ENCODE data around the gene LRRFIP2. TPM values are rescaled to one million over a fixed set of nuclear protein-coding genes. Genes with fewer than 3 reads are reported as not detected.

LRRFIP2 gene
- total and polyA plus RNA-seq, 2 donors (not counting 1 experiment from before 2014, with no cell fraction given): 83.7 to 149 TPM

- TF ChIP-seq CTCF (conservative IDR thresholded peaks at IDR 0.05 in 1 of 2, IDR thresholded peaks at IDR 0.05 in 1 of 2; ENCODE audit: low read depth in 1 of 2, low read length in 2 of 2): no peak
- TF ChIP-seq EZH2 (IDR thresholded peaks at IDR 0.05; ENCODE audit: low read length, missing control alignments): no peak
- no peak for DNase-seq (ENCODE audit: low read depth in 2 of 2)
- Histone ChIP-seq H4K20me1 (ENCODE audit: control insufficient read depth, extremely low read depth, insufficient read depth, low read length) (no peaks in the 10 kb centered on the region), H3K4me2 (ENCODE audit: extremely low read depth, insufficient read depth, low read length) (no peak overlapping the region), H3K27me3 (ENCODE audit: control insufficient read depth, insufficient read depth, low read length) (no peaks in the 10 kb centered on the region), H3K9ac (ENCODE audit: insufficient read depth, low read length) (no peak overlapping the region), H3K79me2 (ENCODE audit: control insufficient read depth, insufficient read depth, low read length) (no peaks in the 10 kb centered on the region), H3K36me3 (ENCODE audit: control insufficient read depth, insufficient read depth, low read length) (peaks cover 11% of the 10 kb centered on the region), H3K27ac (ENCODE audit: insufficient read depth, low read length) (no peak overlapping the region), H3K4me3 (replicated peaks in 1 of 4; ENCODE audit: control extremely low read depth in 1 of 4, insufficient read depth in 1 of 4, low read depth in 3 of 4, low read length in 4 of 4) (no peak overlapping the region), H3K4me1 (ENCODE audit: control insufficient read depth, extremely low read depth, insufficient read depth, low read length) (peaks cover 2% of the 10 kb centered on the region), H3K9me3 (ENCODE audit: control insufficient read depth, insufficient read depth, low read depth, low read length) (no peaks in the 10 kb centered on the region), H2AFZ (ENCODE audit: low read length) (no peak overlapping the region)
Observed at GRCh38 chr3:37068031-37068430, 106.4 kb downstream of the LRRFIP2 start.

DNA sequence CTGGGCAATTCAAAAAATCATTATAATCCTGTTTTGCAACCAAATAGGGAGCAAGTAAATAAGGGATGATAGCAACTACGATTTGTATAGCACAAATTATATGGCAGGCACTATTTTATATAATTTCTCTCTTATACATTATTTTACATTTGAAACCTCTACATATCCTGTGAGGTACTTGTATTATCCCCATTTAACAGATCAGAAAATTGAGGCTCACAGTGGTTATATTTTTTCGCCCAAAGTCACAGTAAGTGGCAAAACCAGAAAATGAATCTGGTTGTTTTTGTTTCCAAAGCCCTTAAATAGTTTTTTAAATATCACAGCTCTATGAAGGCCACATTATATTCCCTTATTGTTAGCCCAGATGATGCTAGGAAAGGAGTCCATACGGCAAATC is 106.8 kb downstream of the LRRFIP2 start:
- no peak for DNase-seq (ENCODE audit: low read depth in 2 of 2)
- H3K4me1 ChIP-seq (ENCODE audit: control insufficient read depth, extremely low read depth, insufficient read depth, low read length): peaks cover 2% of the 10 kb centered on the region
- no peak overlapping the region for H2AFZ ChIP-seq (ENCODE audit: low read length)
- H3K27me3 ChIP-seq (ENCODE audit: control insufficient read depth, insufficient read depth, low read length): no peaks in the 10 kb centered on the region
- no peaks in the 10 kb centered on the region for H3K9me3 ChIP-seq (ENCODE audit: control insufficient read depth, insufficient read depth, low read depth, low read length)
- no peaks in the 10 kb centered on the region for H4K20me1 ChIP-seq (ENCODE audit: control insufficient read depth, extremely low read depth, insufficient read depth, low read length)
- no peak overlapping the region for H3K9ac ChIP-seq (ENCODE audit: insufficient read depth, low read length)
- no peak for TF ChIP-seq CTCF (conservative IDR thresholded peaks at IDR 0.05 in 1 of 2, IDR thresholded peaks at IDR 0.05 in 1 of 2; ENCODE audit: low read depth in 1 of 2, low read length in 2 of 2)
- TF ChIP-seq EZH2 (IDR thresholded peaks at IDR 0.05; ENCODE audit: low read length, missing control alignments): no peak
- H3K79me2 ChIP-seq (ENCODE audit: control insufficient read depth, insufficient read depth, low read length): no peaks in the 10 kb centered on the region
- peaks cover 11% of the 10 kb centered on the region for H3K36me3 ChIP-seq (ENCODE audit: control insufficient read depth, insufficient read depth, low read length)
- H3K4me3 ChIP-seq (replicated peaks in 1 of 4; ENCODE audit: control extremely low read depth in 1 of 4, insufficient read depth in 1 of 4, low read depth in 3 of 4, low read length in 4 of 4): no peak overlapping the region
- no peak overlapping the region for H3K27ac ChIP-seq (ENCODE audit: insufficient read depth, low read length)
- no peak overlapping the region for H3K4me2 ChIP-seq (ENCODE audit: extremely low read depth, insufficient read depth, low read length)

DNA sequence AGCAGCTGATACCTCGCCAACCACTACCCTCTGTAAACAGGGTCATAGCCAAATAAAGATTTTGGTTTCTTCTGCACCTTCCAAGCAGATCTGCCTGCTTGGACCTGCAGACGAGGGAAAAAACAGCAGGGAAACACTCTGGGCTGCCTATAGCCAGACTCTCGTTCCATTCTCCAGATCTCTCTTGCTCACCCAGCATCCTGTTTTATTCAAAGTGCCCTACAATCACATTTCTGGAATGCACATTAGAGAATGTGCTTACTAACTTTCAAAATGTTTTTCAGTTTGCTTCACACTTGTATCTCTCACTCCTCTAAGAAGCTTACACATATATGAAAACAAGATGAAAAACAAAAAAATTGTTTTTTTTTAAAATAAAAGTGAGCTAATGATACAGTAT is 109.6 kb downstream of the LRRFIP2 start:
- Histone ChIP-seq H3K27ac (ENCODE audit: insufficient read depth, low read length) (no peak overlapping the region), H3K9me3 (ENCODE audit: control insufficient read depth, insufficient read depth, low read depth, low read length) (no peaks in the 10 kb centered on the region), H3K4me3 (replicated peaks in 1 of 4; ENCODE audit: control extremely low read depth in 1 of 4, insufficient read depth in 1 of 4, low read depth in 3 of 4, low read length in 4 of 4) (no peak overlapping the region), H3K27me3 (ENCODE audit: control insufficient read depth, insufficient read depth, low read length) (no peaks in the 10 kb centered on the region), H4K20me1 (ENCODE audit: control insufficient read depth, extremely low read depth, insufficient read depth, low read length) (no peaks in the 10 kb centered on the region), H3K79me2 (ENCODE audit: control insufficient read depth, insufficient read depth, low read length) (no peaks in the 10 kb centered on the region), H2AFZ (ENCODE audit: low read length) (no peak overlapping the region), H3K9ac (ENCODE audit: insufficient read depth, low read length) (no peak overlapping the region), H3K36me3 (ENCODE audit: control insufficient read depth, insufficient read depth, low read length) (peaks cover 13% of the 10 kb centered on the region), H3K4me1 (ENCODE audit: control insufficient read depth, extremely low read depth, insufficient read depth, low read length) (no peaks in the 10 kb centered on the region), H3K4me2 (ENCODE audit: extremely low read depth, insufficient read depth, low read length) (no peak overlapping the region)
- TF ChIP-seq EZH2 (IDR thresholded peaks at IDR 0.05; ENCODE audit: low read length, missing control alignments) (no peak), CTCF (conservative IDR thresholded peaks at IDR 0.05 in 1 of 2, IDR thresholded peaks at IDR 0.05 in 1 of 2; ENCODE audit: low read depth in 1 of 2, low read length in 2 of 2) (no peak)
- DNase-seq (ENCODE audit: low read depth in 2 of 2): peak in 1 of 2 donors; percentile 49

All from fibroblast of lung (primary cell).